Neural cell (in vitro differentiated cells): Measurements from ENCODE around the gene IQCB1.

Experiments
- EP300 ChIP-seq: fragments of 450-650 bp; conservative IDR thresholded peaks from 2 replicates; pipeline ENCODE4 v1.6.1; 2014; ENCODE audit warnings: antibody characterized with exemption, mild to moderate bottlenecking, moderate library complexity; ENCODE audit not compliant: poor library complexity, severe bottlenecking
- EZH2 ChIP-seq: fragments of 200-600, 300-800 bp; shearing (Covaris generic), sonication (generic); IDR thresholded peaks from 2 replicates; pipeline ENCODE4 v1.6.1; 2014; ENCODE audit warnings: antibody characterized with exemption, low read length, borderline replicate concordance, mild to moderate bottlenecking; ENCODE audit not compliant: insufficient read depth, poor library complexity, severe bottlenecking
- TAF1 ChIP-seq: IDR thresholded peaks from 2 replicates; pipeline ENCODE4 v1.6.1; 2012; ENCODE audit warnings: low read depth
- TF ChIP-seq, protein P1 (sequence below): fragments of 450-650 bp; IDR thresholded peaks from 2 replicates; pipeline ENCODE4 v1.5.1; 2014; ENCODE audit warnings: antibody characterized with exemption, mild to moderate bottlenecking, moderate library complexity; ENCODE audit not compliant: poor library complexity, severe bottlenecking
- TF ChIP-seq, protein P2 (sequence below): IDR thresholded peaks from 2 replicates; pipeline ENCODE4 v1.6.1; 2012; ENCODE audit warnings: borderline replicate concordance

DNA sequence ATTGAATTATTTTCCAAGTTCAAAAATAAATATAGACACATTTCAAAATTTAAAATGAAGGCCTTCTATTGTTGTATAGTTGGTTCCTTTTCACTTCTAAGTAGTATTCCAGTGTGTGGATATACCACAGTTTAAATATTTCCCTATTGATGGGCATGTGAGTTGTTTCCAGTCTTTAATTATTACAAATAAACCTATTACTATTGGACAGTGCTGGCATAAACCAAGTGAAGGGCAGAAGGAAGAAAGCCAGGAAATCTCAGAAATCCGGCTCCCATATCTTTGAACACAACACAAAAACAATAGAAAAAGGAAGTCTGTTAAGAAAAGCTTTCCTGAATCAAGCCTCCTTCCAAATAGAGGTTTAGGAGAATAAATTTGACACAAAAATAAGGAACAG lies 111.4 kb downstream of the IQCB1 start:
- TF ChIP-seq, protein P1, sequence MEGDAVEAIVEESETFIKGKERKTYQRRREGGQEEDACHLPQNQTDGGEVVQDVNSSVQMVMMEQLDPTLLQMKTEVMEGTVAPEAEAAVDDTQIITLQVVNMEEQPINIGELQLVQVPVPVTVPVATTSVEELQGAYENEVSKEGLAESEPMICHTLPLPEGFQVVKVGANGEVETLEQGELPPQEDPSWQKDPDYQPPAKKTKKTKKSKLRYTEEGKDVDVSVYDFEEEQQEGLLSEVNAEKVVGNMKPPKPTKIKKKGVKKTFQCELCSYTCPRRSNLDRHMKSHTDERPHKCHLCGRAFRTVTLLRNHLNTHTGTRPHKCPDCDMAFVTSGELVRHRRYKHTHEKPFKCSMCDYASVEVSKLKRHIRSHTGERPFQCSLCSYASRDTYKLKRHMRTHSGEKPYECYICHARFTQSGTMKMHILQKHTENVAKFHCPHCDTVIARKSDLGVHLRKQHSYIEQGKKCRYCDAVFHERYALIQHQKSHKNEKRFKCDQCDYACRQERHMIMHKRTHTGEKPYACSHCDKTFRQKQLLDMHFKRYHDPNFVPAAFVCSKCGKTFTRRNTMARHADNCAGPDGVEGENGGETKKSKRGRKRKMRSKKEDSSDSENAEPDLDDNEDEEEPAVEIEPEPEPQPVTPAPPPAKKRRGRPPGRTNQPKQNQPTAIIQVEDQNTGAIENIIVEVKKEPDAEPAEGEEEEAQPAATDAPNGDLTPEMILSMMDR, result no peak
- TF ChIP-seq TAF1 (no peak), EP300 (no peak), EZH2 (no peak)
- TF ChIP-seq, protein P2, sequence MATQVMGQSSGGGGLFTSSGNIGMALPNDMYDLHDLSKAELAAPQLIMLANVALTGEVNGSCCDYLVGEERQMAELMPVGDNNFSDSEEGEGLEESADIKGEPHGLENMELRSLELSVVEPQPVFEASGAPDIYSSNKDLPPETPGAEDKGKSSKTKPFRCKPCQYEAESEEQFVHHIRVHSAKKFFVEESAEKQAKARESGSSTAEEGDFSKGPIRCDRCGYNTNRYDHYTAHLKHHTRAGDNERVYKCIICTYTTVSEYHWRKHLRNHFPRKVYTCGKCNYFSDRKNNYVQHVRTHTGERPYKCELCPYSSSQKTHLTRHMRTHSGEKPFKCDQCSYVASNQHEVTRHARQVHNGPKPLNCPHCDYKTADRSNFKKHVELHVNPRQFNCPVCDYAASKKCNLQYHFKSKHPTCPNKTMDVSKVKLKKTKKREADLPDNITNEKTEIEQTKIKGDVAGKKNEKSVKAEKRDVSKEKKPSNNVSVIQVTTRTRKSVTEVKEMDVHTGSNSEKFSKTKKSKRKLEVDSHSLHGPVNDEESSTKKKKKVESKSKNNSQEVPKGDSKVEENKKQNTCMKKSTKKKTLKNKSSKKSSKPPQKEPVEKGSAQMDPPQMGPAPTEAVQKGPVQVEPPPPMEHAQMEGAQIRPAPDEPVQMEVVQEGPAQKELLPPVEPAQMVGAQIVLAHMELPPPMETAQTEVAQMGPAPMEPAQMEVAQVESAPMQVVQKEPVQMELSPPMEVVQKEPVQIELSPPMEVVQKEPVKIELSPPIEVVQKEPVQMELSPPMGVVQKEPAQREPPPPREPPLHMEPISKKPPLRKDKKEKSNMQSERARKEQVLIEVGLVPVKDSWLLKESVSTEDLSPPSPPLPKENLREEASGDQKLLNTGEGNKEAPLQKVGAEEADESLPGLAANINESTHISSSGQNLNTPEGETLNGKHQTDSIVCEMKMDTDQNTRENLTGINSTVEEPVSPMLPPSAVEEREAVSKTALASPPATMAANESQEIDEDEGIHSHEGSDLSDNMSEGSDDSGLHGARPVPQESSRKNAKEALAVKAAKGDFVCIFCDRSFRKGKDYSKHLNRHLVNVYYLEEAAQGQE, result no peak
